H7 (cell line): ENCODE results near the gene LHPP. TPM values are rescaled to one million over a fixed set of nuclear protein-coding genes. Genes with fewer than 3 reads are reported as not detected.
A peak's percentile ranks its signal among the peaks of the same experiment; 100 is the strongest.

Experiments
- DNase-seq: peaks from one replicate; pipeline ENCODE4 v3.0.0; 2012
- H3K27me3 ChIP-seq: 2 replicates; pipeline ENCODE4 v1.6.0; 2011; ENCODE audit warnings: mild to moderate bottlenecking, low read length; ENCODE audit not compliant: control insufficient read depth, insufficient read depth
- H3K36me3 ChIP-seq: replicated peaks from 2 replicates; pipeline ENCODE4 v1.5.1; 2011; ENCODE audit warnings: low read length; ENCODE audit not compliant: control insufficient read depth, insufficient read depth
- H3K4me3 ChIP-seq: 2 replicates; pipeline ENCODE4 v1.5.1; 2011; ENCODE audit warnings: low read depth, mild to moderate bottlenecking, control low read depth, low read length, moderate library complexity; ENCODE audit not compliant: insufficient read depth
- total RNA-seq: library from RNA; depleted of rRNA; stranded (reverse); fragments of >200 nt; shearing (Covaris generic); gene quantifications from 2 replicates; pipeline ENCODE4 v1.2.3, GENCODE V29; 2014

Gene LHPP
- total RNA-seq, 1 experiment from 2014 or later, result 26.2 TPM

- Histone ChIP-seq H3K27me3 (no peaks in the 10 kb centered on the region), H3K36me3 (no peaks in the 10 kb centered on the region), H3K4me3 (no peak overlapping the region)
- peak; percentile 85 for DNase-seq
Observed at GRCh38 chr10:124534231-124534798, 72.7 kb downstream of the LHPP start.

GRCh38 chr10:124534826-124535601 lies 73.4 kb downstream of the LHPP start:
- Histone ChIP-seq H3K4me3 (no peak overlapping the region), H3K36me3 (no peaks in the 10 kb centered on the region), H3K27me3 (no peaks in the 10 kb centered on the region)
- no peak for DNase-seq

- Histone ChIP-seq H3K27me3 (no peaks in the 10 kb centered on the region), H3K4me3 (no peak overlapping the region), H3K36me3 (no peaks in the 10 kb centered on the region)
- peak; percentile 87 for DNase-seq
Observed at GRCh38 chr10:124535731-124536495, 74.3 kb downstream of the LHPP start.

- Histone ChIP-seq H3K27me3 (no peaks in the 10 kb centered on the region), H3K36me3 (no peaks in the 10 kb centered on the region), H3K4me3 (no peak overlapping the region)
- peak; percentile 76 for DNase-seq
Observed at GRCh38 chr10:124536496-124537050, 75.0 kb downstream of the LHPP start.

GRCh38 chr10:124537166-124537725 lies 75.6 kb downstream of the LHPP start:
- Histone ChIP-seq H3K4me3 (no peak overlapping the region), H3K36me3 (no peaks in the 10 kb centered on the region), H3K27me3 (no peaks in the 10 kb centered on the region)
- no peak for DNase-seq

GRCh38 chr10:124537891-124538290 lies 76.3 kb downstream of the LHPP start:
- Histone ChIP-seq H3K36me3 (no peaks in the 10 kb centered on the region), H3K4me3 (no peak overlapping the region), H3K27me3 (no peaks in the 10 kb centered on the region)
- DNase-seq, result no peak

GRCh38 chr10:124538706-124539105 lies 77.1 kb downstream of the LHPP start:
- DNase-seq, result no peak
- Histone ChIP-seq H3K27me3 (no peaks in the 10 kb centered on the region), H3K36me3 (no peaks in the 10 kb centered on the region), H3K4me3 (no peak overlapping the region)

- no peaks in the 10 kb centered on the region for H3K36me3 ChIP-seq
- no peak overlapping the region for H3K4me3 ChIP-seq
- H3K27me3 ChIP-seq, result no peaks in the 10 kb centered on the region
- DNase-seq, result peak; percentile 96
Observed at GRCh38 chr10:124539935-124540641, 78.5 kb downstream of the LHPP start.

- Histone ChIP-seq H3K36me3 (no peaks in the 10 kb centered on the region), H3K27me3 (no peaks in the 10 kb centered on the region), H3K4me3 (no peak overlapping the region)
- peak; percentile 57 for DNase-seq
Observed at GRCh38 chr10:124541076-124541903, 79.7 kb downstream of the LHPP start.

GRCh38 chr10:124542336-124542735 lies 80.7 kb downstream of the LHPP start:
- Histone ChIP-seq H3K36me3 (no peaks in the 10 kb centered on the region), H3K27me3 (no peaks in the 10 kb centered on the region), H3K4me3 (no peak overlapping the region)
- peak; percentile 69 for DNase-seq

GRCh38 chr10:124543146-124543545 lies 81.5 kb downstream of the LHPP start:
- no peak overlapping the region for H3K4me3 ChIP-seq
- no peaks in the 10 kb centered on the region for H3K27me3 ChIP-seq
- H3K36me3 ChIP-seq, result no peaks in the 10 kb centered on the region

GRCh38 chr10:124543971-124544370 lies 82.3 kb downstream of the LHPP start:
- peak; percentile 60 for DNase-seq
- no peaks in the 10 kb centered on the region for H3K36me3 ChIP-seq
- no peak overlapping the region for H3K4me3 ChIP-seq
- no peaks in the 10 kb centered on the region for H3K27me3 ChIP-seq

More at GRCh38 chr10:124543146-124543545, 81.5 kb downstream of the LHPP start:
- DNase-seq, result peak; percentile 61

- no peaks in the 10 kb centered on the region for H3K27me3 ChIP-seq
- no peak overlapping the region for H3K4me3 ChIP-seq
- no peaks in the 10 kb centered on the region for H3K36me3 ChIP-seq
- no peak for DNase-seq
Observed at GRCh38 chr10:124544711-124545110, 83.1 kb downstream of the LHPP start.
